Mesodermal cell (in vitro differentiated cells): ENCODE measurements around the gene MIB2.
"Not testable (repeated sequence)": the region's sequence is repeated elsewhere in the genome, so short reads cannot be mapped to it uniquely, and the experiment has no call there.

Experiments
- H3K27ac ChIP-seq: 2 replicates; pipeline ENCODE4 v1.7.0; 2013; ENCODE audit warnings: mild to moderate bottlenecking, low read depth, low read length, moderate library complexity; ENCODE audit not compliant: severe bottlenecking
- H3K36me3 ChIP-seq: 2 replicates; pipeline ENCODE4 v1.7.1; 2013; ENCODE audit warnings: mild to moderate bottlenecking, low read length, moderate library complexity; ENCODE audit not compliant: control insufficient read depth, insufficient read depth
- H3K4me1 ChIP-seq: one replicate; pipeline ENCODE4 v1.7.1; 2013; ENCODE audit warnings: mild to moderate bottlenecking, low read length; ENCODE audit not compliant: insufficient read depth, control insufficient read depth, poor library complexity, severe bottlenecking
- H3K4me3 ChIP-seq: 2 replicates; pipeline ENCODE4 v1.7.0; 2013; ENCODE audit warnings: low read length, control low read depth, mild to moderate bottlenecking; ENCODE audit not compliant: insufficient read depth, poor library complexity, severe bottlenecking; ENCODE audit errors: extremely low read depth
- H3K9me3 ChIP-seq: 2 replicates; pipeline ENCODE4 v1.7.1; 2013; ENCODE audit warnings: mild to moderate bottlenecking, low read length, moderate library complexity; ENCODE audit not compliant: control insufficient read depth
- WGBS, 2 experiments: methylation state at CpG; one replicate each; pipeline ENCODE4 v1.1.5; 2013; ENCODE audit warnings: missing lambda C conversion rate in 2 of 2; ENCODE audit not compliant: insufficient coverage in 2 of 2; 5-methylcytosine and 5-hydroxymethylcytosine counted together

Gene MIB2

DNA sequence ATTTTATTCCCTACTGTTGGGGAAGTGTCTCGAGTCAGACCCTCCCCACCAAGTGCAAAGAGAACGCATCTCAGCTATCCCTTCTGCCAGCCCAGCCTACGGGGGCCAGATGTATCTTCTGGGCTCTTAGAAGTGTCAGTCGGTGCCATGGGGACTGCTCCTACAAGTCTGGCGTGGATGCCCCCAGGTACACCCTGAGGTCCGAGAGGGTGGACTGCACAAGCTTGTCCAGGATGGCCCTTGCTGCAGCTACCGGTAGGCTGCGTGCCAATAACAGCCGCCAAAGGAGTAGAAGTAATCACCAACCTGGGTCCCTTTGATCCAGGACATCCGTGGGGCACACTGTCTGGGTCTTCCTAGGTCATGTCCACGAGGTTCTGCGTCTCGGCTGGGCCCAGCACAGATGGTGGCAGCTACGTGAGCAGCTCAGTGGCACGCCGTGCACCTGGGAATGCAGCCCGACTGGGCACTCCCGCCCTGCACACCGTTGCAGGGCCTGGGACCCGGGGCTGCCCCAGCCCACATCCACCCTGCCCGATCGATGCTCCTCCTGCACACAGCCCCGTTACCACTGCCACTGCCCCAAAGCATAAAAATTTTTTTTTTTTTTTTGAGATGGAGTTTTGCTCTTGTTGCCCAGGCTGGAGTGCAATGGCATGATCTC lies 31.8 kb upstream of the MIB2 start:
- 83 to 89% methylated on average over 20 to 22 of the region's 23 CpGs for WGBS, 2 experiments
- H3K36me3 ChIP-seq = no peaks in the 10 kb centered on the region
- no peaks in the 10 kb centered on the region for H3K9me3 ChIP-seq
- no peaks in the 10 kb centered on the region for H3K4me1 ChIP-seq
- H3K27ac ChIP-seq = no peak overlapping the region
- no peak overlapping the region for H3K4me3 ChIP-seq

- Histone ChIP-seq H3K4me3 (no peak overlapping the region), H3K27ac (no peak overlapping the region), H3K9me3 (no peaks in the 10 kb centered on the region), H3K36me3 (no peaks in the 10 kb centered on the region), H3K4me1 (no peaks in the 10 kb centered on the region)
- 89 to 96% methylated on average over 13 of the region's 13 CpGs for WGBS, 2 experiments
Observed at GRCh38 chr1:1591452-1591851, 23.8 kb upstream of the MIB2 start.

DNA sequence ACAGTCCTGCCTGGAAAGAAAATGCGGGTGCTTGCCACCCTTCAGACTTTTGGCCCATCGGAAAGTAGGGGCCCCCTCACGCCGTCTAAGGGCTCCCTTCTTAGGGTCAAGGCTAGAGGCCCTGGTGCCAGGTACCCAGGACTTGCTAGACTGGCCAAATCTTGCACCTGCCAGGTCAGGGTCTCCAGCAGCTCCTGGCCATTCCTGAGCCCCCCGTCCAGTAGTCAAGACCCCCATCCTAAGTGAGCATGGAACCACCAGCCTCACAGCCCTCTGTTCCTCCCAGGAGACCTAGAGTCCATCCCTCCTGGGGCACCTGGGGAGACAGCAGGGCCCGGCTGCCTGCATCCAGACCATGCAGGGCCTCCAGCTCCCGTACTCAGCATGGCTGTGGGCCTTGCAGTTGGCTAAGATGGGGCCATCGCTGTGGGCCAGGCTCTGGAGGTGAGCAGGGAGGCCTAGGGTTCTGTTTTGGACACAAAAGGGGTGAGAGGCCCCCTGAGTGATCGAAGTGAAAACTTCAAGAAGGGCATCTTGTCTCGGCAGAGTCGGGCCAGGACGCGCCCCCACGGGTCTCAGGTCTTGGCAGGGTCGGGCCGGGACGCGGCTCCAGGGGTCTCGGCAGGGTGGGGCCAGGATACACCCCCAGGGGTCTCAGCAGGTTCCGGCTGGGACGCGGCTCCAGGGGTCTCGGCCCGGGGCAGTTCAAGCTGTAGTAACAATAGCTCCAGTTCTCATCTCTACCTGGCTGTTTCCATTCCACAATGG lies 21.3 kb upstream of the MIB2 start:
- no peak overlapping the region for H3K27ac ChIP-seq
- no peaks in the 10 kb centered on the region for H3K36me3 ChIP-seq
- H3K9me3 ChIP-seq = no peaks in the 10 kb centered on the region
- 92 to 93% methylated on average over 23 of the region's 24 CpGs for WGBS, 2 experiments
- H3K4me3 ChIP-seq = no peak overlapping the region
- peaks cover 3% of the 10 kb centered on the region for H3K4me1 ChIP-seq

DNA sequence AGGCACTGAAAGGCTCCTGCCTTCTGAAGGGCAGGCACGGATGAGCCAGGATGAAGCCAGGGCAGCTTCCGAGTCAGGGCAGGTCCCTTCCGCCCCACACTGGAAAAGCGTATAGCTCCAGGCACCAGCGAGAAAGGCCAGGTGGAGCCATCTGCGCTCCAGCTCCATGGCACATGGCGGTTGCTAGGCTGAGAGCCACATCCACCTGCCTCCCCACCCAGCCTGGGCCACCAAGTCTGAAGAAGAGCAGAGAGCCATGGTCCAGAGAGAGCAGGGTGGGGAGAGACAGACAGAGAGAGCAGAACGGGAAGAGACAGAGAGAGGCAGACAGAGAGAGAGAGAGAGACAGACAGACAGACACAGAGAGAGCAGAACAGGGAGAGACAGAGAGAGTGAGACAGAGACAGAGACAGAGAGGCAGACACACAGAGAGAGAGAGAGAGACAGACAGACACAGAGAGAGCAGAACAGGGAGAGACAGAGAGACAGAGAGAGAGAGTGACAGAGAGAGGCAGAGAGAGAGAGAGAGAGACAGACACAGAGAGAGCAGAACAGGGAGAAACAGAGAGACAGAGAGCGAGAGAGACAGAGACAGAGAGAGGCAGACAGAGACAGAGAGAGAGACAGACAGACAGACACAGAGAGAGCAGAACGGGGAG lies 20.6 kb upstream of the MIB2 start:
- Histone ChIP-seq H3K9me3 (no peaks in the 10 kb centered on the region), H3K36me3 (no peaks in the 10 kb centered on the region), H3K4me1 (peaks cover 3% of the 10 kb centered on the region), H3K4me3 (no peak overlapping the region), H3K27ac (no peak overlapping the region)
- 63 to 84% methylated on average over 6 to 10 of the region's 10 CpGs for WGBS, 2 experiments

GRCh38 chr1:1595341-1595740 lies 20.0 kb upstream of the MIB2 start:
- H3K27ac ChIP-seq, H3K4me3 ChIP-seq, H3K9me3 ChIP-seq, H3K4me1 ChIP-seq, H3K36me3 ChIP-seq: not testable (repeated sequence)
- 84 to 85% methylated on average over 2 of the region's 2 CpGs for WGBS, 2 experiments

DNA sequence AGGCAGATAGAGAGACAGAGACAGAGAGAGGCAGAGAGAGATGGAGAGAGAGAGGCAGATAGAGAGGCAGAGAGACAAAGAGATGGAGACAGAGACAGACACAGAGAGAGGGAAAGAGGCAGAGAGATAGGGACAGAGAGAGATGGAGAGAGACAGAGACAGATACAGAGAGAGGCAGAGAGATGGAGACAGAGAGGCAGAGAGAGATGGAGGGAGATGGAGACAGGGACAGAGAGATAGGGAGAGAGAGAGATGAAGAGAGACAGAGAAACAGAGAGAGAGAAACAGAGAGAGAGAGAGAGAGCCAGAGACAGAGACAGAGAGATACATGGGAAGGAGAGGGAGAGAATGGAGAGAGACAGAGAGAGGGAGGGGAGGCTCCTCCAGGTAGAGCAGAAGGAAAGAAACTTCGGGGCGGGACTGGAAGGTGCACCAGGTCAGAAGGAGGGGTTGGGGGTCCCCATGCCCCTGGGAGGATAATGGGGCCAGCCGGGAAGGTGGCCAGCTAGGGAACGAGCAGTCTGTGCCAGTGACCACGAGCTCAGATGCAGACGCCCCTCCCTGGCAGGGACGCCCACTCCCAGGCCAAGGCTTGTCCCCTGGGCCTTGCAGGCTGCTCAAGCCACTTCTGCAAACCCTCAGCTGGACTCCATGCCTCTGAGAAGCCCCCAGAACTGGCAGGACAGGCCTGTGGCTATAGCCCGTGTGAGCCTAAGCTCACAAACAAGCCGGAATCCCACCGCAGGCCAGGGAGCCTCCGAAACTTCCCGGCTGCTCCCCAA lies 18.6 kb upstream of the MIB2 start:
- WGBS, 2 experiments = 42 to 55% methylated on average over 10 to 12 of the region's 12 CpGs
- no peaks in the 10 kb centered on the region for H3K36me3 ChIP-seq
- H3K27ac ChIP-seq = no peak overlapping the region
- H3K4me3 ChIP-seq = no peak overlapping the region
- no peaks in the 10 kb centered on the region for H3K9me3 ChIP-seq
- H3K4me1 ChIP-seq = peaks cover 3% of the 10 kb centered on the region

GRCh38 chr1:1597275-1597930 lies 17.9 kb upstream of the MIB2 start:
- Histone ChIP-seq H3K27ac (no peak overlapping the region), H3K4me3 (no peak overlapping the region), H3K36me3 (no peaks in the 10 kb centered on the region), H3K4me1 (peaks cover 3% of the 10 kb centered on the region), H3K9me3 (no peaks in the 10 kb centered on the region)
- WGBS, 2 experiments = 21 to 41% methylated on average over 8 to 12 of the region's 16 CpGs

- WGBS, 2 experiments = 90 to 95% methylated on average over 22 to 28 of the region's 28 CpGs
- Histone ChIP-seq H3K4me1 (peaks cover 3% of the 10 kb centered on the region), H3K4me3 (no peak overlapping the region), H3K9me3 (no peaks in the 10 kb centered on the region), H3K36me3 (no peaks in the 10 kb centered on the region), H3K27ac (no peak overlapping the region)
Observed at GRCh38 chr1:1598051-1598719, 17.1 kb upstream of the MIB2 start.

GRCh38 chr1:1598720-1599029 lies 16.6 kb upstream of the MIB2 start:
- Histone ChIP-seq H3K9me3 (no peaks in the 10 kb centered on the region), H3K27ac (no peak overlapping the region), H3K36me3 (no peaks in the 10 kb centered on the region), H3K4me1 (peaks cover 3% of the 10 kb centered on the region), H3K4me3 (no peak overlapping the region)
- WGBS, 2 experiments = 94 to 97% methylated on average over 12 to 13 of the region's 13 CpGs
